CD4-positive, alpha-beta T cell (primary cell): Measurements from ENCODE around the gene RAB9A. TPM values are rescaled to one million over a fixed set of nuclear protein-coding genes. Genes with fewer than 3 reads are reported as not detected.
A peak's percentile ranks its signal among the peaks of the same experiment; 100 is the strongest.

Source experiments
- ATAC-seq: fragments of 200-7000 bp; cut with Tn5 transposase; one replicate; pipeline ENCODE4 v1.10.0; 2022; ENCODE audit warnings: mild to moderate bottlenecking; ENCODE audit not compliant: poor library complexity
- CTCF ChIA-PET: fragments of 350-600 bp; sonication (Branson Sonifier 250); formaldehyde crosslinking; loops from one replicate; lab custom pipeline; 2021; ENCODE audit warnings: antibody characterized with exemption, inconsistent platforms; lab: Charles Lee
- POLR2A ChIA-PET: fragments of 350-600 bp; sonication (Branson Sonifier 250); formaldehyde crosslinking; loops from one replicate; lab custom pipeline; 2021; ENCODE audit warnings: antibody characterized with exemption, inconsistent platforms; lab: Charles Lee
- DNase-seq, 14 experiments: peaks; one replicate each; pipeline ENCODE4 v3.0.0-alpha.2; 2013 to 2020; ENCODE audit warnings: mixed read lengths in 2 of 14
- H3K27ac ChIP-seq, 2 donors: one replicate each; pipeline versions ENCODE4 v1.5.1 to v1.7.0; 2013; ENCODE audit warnings: low read length in 2 of 2, low read depth in 1 of 2, mild to moderate bottlenecking in 1 of 2
- H3K27me3 ChIP-seq, 2 experiments: 1 replicate in 1 of 2; 2 replicates in 1 of 2; pipeline versions ENCODE4 v1.6.1 to v1.7.0; 2013; ENCODE audit warnings: low read length in 2 of 2, control low read depth in 1 of 2, mild to moderate bottlenecking in 1 of 2, moderate library complexity in 1 of 2; ENCODE audit not compliant: insufficient read depth in 2 of 2, control insufficient read depth in 1 of 2
- H3K36me3 ChIP-seq: one replicate; pipeline ENCODE4 v1.6.1; 2013; ENCODE audit warnings: low read length, control low read depth; ENCODE audit not compliant: insufficient read depth
- H3K4me1 ChIP-seq: one replicate; pipeline ENCODE4 v1.6.1; 2013; ENCODE audit warnings: low read length, control low read depth; ENCODE audit not compliant: insufficient read depth
- H3K4me3 ChIP-seq: one replicate; pipeline ENCODE4 v1.5.1; 2013; ENCODE audit warnings: mild to moderate bottlenecking, low read length, moderate library complexity
- H3K9me3 ChIP-seq, 2 experiments: 1 replicate in 1 of 2; 2 replicates in 1 of 2; pipeline versions ENCODE4 v1.6.1 to v1.7.0; 2013; ENCODE audit warnings: low read length in 2 of 2, mild to moderate bottlenecking in 2 of 2, control low read depth in 1 of 2, moderate library complexity in 1 of 2; ENCODE audit not compliant: control insufficient read depth in 1 of 2, insufficient read depth in 1 of 2
- H3K27ac Mint-ChIP-seq: one replicate; pipeline ENCODE4 v1.8.0; 2020; ENCODE audit warnings: mixed read lengths
- H3K27me3 Mint-ChIP-seq: one replicate; pipeline ENCODE4 v1.8.0; 2021; ENCODE audit warnings: mixed read lengths
- H3K36me3 Mint-ChIP-seq: one replicate; pipeline ENCODE4 v1.8.0; 2021; ENCODE audit warnings: low read depth, mixed read lengths
- H3K4me1 Mint-ChIP-seq: one replicate; pipeline ENCODE4 v1.8.0; 2021; ENCODE audit warnings: low read depth, mixed read lengths
- H3K4me3 Mint-ChIP-seq: one replicate; pipeline ENCODE4 v1.8.0; 2020; ENCODE audit warnings: mild to moderate bottlenecking, mixed read lengths
- H3K9me3 Mint-ChIP-seq: one replicate; pipeline ENCODE4 v1.8.0; 2020; ENCODE audit warnings: mixed read lengths
- intact Hi-C, 2 experiments: fragments of 100-400 bp; cut with DNase I in 1 of 2; cut with micrococcal nuclease in 1 of 2; formaldehyde crosslinking; loops; one replicate each; pipeline versions ENCODE4 v1.15.1 to v1.9.0; 2023 to 2025; cut with DNase I, micrococcal nuclease
- total RNA-seq, 174 experiments: library from RNA in 2 of 174; stranded (reverse) in 2 of 174; gene quantifications; one replicate each; pipeline ENCODE4 v1.2.3 and lab custom pipeline; 2021 to 2026
- TF ChIP-seq, protein P1 (sequence below): fragments of 200-600 bp; IDR thresholded peaks from one replicate; pipeline ENCODE4 v1.8.0; 2022; ENCODE audit warnings: antibody characterized with exemption, mild to moderate bottlenecking

RAB9A gene
- total RNA-seq, 2 experiments from 2014 or later = 21.4 to 25.2 TPM

DNA sequence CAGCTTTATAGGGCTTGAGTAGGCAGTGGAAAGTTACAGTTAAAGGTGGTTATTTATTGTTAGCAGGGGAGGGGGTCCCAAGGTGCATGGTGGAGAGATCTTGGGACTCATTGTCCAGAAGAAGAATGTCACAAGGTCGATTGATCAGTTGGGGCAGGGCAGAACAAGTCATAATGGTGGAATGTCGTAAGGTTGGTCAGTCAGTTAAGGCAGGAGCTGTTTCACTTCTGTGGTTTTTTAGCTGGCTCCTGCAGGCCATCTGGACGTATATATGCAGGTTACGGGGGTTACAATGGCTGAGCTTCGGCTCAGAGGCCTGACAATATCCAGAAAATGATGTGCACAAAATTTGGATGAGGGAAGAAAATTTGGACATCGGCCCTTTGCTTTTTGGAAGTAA, 52.8 kb downstream of the RAB9A start:
- ATAC-seq (no peak), DNase-seq (no peak)
- ChIA-PET POLR2A (interaction anchor here (1.6 kb wide), 2 partner anchors 20 to 54 kb away, joined by 3 to 4 read pairs; no protein-coding TSS in a partner anchor), CTCF (no interaction called here)
- H3K27me3 Mint-ChIP-seq = no peaks in the 10 kb centered on the region
- H3K4me3 Mint-ChIP-seq = peak overlapping the region; percentile 38
- peaks cover 66% of the 10 kb centered on the region for H3K36me3 Mint-ChIP-seq
- Histone ChIP-seq H3K36me3 (peaks cover 43% of the 10 kb centered on the region), H3K27me3 (no peaks in the 10 kb centered on the region), H3K9me3 (no peaks in the 10 kb centered on the region), H3K4me3 (no peak overlapping the region), H3K27ac (peak overlapping the region in 1 of 2 donors; percentile 59), H3K4me1 (peaks cover 14% of the 10 kb centered on the region)
- intact Hi-C loops = no loop called here
- TF ChIP-seq, protein P1, sequence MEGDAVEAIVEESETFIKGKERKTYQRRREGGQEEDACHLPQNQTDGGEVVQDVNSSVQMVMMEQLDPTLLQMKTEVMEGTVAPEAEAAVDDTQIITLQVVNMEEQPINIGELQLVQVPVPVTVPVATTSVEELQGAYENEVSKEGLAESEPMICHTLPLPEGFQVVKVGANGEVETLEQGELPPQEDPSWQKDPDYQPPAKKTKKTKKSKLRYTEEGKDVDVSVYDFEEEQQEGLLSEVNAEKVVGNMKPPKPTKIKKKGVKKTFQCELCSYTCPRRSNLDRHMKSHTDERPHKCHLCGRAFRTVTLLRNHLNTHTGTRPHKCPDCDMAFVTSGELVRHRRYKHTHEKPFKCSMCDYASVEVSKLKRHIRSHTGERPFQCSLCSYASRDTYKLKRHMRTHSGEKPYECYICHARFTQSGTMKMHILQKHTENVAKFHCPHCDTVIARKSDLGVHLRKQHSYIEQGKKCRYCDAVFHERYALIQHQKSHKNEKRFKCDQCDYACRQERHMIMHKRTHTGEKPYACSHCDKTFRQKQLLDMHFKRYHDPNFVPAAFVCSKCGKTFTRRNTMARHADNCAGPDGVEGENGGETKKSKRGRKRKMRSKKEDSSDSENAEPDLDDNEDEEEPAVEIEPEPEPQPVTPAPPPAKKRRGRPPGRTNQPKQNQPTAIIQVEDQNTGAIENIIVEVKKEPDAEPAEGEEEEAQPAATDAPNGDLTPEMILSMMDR = no peak
- H3K4me1 Mint-ChIP-seq = peaks cover 33% of the 10 kb centered on the region
- no peaks in the 10 kb centered on the region for H3K9me3 Mint-ChIP-seq
- H3K27ac Mint-ChIP-seq = peak overlapping the region; percentile 94

DNA sequence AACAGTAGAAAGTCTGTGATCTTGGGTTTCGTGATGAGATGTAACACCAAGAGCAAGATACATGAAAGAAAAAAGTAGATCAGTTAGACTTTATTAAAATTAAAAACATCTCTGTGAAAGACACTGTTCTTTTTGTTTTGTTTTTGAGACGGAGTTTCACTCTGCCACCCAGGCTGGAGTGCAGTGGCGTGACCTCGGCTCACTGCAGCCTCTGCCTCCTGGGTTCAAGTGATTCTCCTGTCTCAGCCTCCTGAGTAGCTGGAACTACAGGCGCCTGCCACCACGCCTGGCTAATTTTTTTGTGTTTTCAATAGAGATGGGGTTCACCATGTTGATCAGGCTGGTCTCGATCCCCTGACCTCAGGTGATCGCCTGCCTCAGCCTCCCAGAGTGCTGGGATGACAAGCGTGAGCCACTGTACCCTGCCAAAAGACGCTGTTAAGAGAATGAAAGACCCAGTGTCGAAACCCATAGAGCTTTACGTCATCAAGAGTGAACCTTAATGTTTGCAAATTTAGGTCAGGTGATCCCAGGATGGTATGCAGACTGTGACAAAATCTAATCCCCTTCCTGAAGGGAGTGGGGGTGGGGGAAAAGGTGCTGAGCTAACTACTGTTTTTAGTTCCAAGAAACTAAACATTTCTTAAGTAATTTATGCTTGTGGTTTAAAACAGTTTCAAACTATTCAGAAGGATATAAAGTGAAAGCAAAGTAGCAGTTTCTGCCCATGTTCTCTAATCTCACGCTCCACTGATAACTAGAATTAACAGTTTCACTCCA, 53.7 kb downstream of the RAB9A start:
- Histone ChIP-seq H3K27ac (peak overlapping the region; percentile 50 to 59), H3K36me3 (peaks cover 47% of the 10 kb centered on the region), H3K27me3 (no peaks in the 10 kb centered on the region), H3K4me1 (peaks cover 10% of the 10 kb centered on the region), H3K4me3 (peak overlapping the region; percentile 25), H3K9me3 (no peaks in the 10 kb centered on the region)
- ATAC-seq (peak; percentile 93), DNase-seq (peak in 9 of 14 experiments; percentile 1 to 82 (median 22))
- peaks cover 29% of the 10 kb centered on the region for H3K4me1 Mint-ChIP-seq
- TF ChIP-seq, protein P1 = no peak
- POLR2A ChIA-PET = interaction anchor here (0.6 to 1.6 kb wide), 5 partner anchors 8 to 54 kb away, joined by 3 to 8 read pairs (median 4); partner anchors contain the start of genes OFD1, RAB9A and TRAPPC2
- peak overlapping the region; percentile 81 for H3K4me3 Mint-ChIP-seq
- intact Hi-C loops = no loop called here
- H3K9me3 Mint-ChIP-seq = no peaks in the 10 kb centered on the region
- CTCF ChIA-PET = no interaction called here
- peaks cover 66% of the 10 kb centered on the region for H3K36me3 Mint-ChIP-seq
- H3K27ac Mint-ChIP-seq = peak overlapping the region; percentile 94
- H3K27me3 Mint-ChIP-seq = no peaks in the 10 kb centered on the region

DNA sequence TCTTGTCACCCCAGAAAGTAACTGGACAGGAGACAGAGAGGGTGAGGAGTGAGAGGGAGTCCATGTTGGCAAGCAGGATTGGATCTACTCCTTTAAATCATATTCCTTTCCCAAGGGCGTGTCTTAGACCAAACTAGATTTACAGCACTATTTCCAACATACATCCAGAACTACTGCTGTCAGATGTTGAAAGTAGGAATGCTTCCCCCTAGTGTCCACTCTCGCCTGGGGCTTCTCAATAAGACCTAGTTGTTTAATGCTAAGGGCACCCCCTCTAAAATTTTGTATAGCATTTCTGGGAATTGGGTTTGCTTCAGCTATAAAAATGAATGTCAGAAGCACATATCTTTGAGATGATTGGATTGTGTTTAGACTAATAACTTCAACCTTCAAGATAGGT, 58.9 kb downstream of the RAB9A start:
- H3K4me3 ChIP-seq = no peak overlapping the region
- Mint-ChIP-seq H3K36me3 (peaks cover 75% of the 10 kb centered on the region), H3K27me3 (no peaks in the 10 kb centered on the region), H3K4me3 (no peak overlapping the region), H3K27ac (peak overlapping the region; percentile 39), H3K9me3 (no peaks in the 10 kb centered on the region), H3K4me1 (peaks cover 26% of the 10 kb centered on the region)
- no peak overlapping the region for H3K27ac ChIP-seq
- ChIA-PET POLR2A (interaction anchor here (1.1 to 1.2 kb wide), 2 partner anchors 11 to 13 kb away, joined by 3 to 4 read pairs; partner anchors contain the start of genes OFD1 and TRAPPC2), CTCF (interaction anchor here (0.8 to 1.5 kb wide), 2 partner anchors 10 to 89 kb away, joined by 3 to 5 read pairs; no protein-coding TSS in a partner anchor)
- H3K9me3 ChIP-seq = no peaks in the 10 kb centered on the region
- ATAC-seq (no peak), DNase-seq (peak in 9 of 14 experiments; percentile 10 to 67 (median 35))
- H3K4me1 ChIP-seq = peaks cover 3% of the 10 kb centered on the region
- no peaks in the 10 kb centered on the region for H3K27me3 ChIP-seq
- intact Hi-C loops = loop anchor here (2.0 to 5.0 kb wide), 3 partner anchors 89 to 241 kb away; no protein-coding TSS in a partner anchor
- TF ChIP-seq, protein P1 = no peak
- H3K36me3 ChIP-seq = peaks cover 58% of the 10 kb centered on the region
